NCI-H1092 treated with DMSO at 0.1 percent for 48 hours (cell line): ENCODE results near the gene TIMP1.
"Not testable (repeated sequence)": the region's sequence is repeated elsewhere in the genome, so short reads cannot be mapped to it uniquely, and the experiment has no call there.

Experiments used
- DNase-seq: peaks from one replicate; lab custom pipeline; 2025; lab: John Stamatoyannopoulos, UW

TIMP1 gene

GRCh38 chrX:47603125-47603524, 20.9 kb downstream of the TIMP1 start:
- DNase-seq: not testable (repeated sequence)

GRCh38 chrX:47605024-47605423, 22.8 kb downstream of the TIMP1 start:
- no peak for DNase-seq

DNA sequence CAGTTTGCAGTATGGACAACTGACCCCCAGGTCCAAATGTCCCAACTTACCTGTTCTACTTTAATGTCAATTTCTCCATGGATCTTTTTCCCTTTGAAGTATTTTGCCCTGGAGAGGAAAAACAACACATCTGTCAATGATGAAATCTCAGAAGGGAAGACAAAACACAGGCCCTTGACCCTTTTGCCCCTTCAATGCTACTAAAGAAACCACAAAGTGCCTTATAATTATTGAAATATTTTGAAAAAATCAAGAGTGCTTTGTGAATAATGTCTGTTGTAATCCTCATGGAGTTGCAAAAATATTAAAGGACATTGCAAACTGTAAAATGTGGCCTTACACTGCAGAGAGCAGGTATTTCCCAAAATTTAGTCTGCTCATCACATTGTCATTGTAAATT, 24.9 kb downstream of the TIMP1 start:
- DNase-seq: no peak

DNA sequence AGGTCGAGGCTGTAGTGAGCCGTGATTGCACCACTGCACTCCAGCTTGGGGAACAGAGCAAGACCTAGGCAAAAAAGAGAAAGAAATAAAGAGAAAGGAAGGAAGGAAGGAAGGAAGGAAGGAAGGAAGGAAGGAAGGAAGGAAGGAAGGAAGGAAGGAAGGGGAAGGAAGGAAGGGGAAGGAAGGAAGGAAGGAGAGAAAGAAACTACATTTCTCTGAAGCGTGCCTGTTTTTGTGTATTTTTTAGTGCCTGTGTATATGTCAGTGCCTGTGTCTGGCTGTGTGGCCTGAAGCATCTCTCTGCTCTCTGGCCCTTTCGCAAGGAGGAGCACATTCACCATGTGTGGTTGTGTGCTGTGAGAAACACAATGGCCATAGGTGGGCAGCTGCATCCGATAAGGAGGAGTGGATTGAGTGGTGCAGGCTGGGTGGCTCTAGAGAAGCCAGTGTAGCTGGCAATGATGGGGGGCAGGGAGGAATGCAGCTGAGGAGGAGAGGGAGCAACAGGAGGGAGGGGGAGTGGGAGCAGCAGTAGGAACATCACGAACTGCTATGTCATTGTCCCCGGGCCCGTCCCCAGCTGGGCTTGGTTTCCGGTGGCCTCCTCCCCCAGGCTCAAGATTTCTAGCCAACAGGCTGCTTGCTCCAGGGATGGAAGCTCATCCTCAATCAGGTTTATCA, 26.0 kb downstream of the TIMP1 start:
- no peak for DNase-seq

GRCh38 chrX:47610511-47610910, 28.3 kb downstream of the TIMP1 start:
- DNase-seq: no peak

DNA sequence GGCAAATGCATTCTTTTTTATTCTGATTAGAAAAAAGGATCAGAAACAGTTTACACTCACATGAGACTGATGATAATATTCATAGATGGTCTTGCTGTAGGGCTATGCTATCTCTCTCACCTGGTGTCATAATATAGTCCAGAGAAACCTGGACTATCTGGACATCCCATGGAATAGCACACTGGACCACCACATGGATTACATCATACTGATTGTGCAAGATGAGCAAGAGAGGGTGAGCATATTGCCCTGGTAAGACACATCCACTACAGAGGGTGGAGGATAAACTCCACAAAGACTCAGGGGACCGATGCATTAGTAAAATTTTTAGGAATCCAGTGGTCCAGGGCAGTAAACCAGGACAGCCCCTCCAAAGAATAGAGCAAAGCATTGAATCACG, 29.3 kb downstream of the TIMP1 start:
- no peak for DNase-seq

GRCh38 chrX:47611926-47612325, 29.7 kb downstream of the TIMP1 start:
- no peak for DNase-seq

GRCh38 chrX:47612418-47612817, 30.2 kb downstream of the TIMP1 start:
- DNase-seq: peak; percentile 8

GRCh38 chrX:47613082-47613481, 30.8 kb downstream of the TIMP1 start:
- no peak for DNase-seq

DNA sequence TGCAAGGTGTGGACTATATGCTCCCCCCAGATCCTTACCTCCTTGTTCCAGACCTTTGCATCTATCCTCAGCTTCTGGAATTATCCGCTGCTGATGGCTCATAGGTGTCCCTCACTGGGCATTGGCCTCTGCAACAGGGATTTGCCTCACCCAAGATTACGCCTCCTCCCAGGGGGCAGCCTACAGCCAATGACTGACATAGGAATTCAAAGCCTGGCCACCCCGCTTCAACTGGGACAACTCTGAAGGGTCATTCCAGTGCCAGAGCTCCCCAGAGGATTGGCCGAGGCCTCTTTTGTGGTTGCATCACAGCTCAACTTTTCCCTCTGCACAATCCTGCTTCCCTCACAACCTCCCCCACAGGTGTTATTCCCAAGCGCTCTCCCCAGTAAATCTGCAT, 32.4 kb downstream of the TIMP1 start:
- no peak for DNase-seq

GRCh38 chrX:47618923-47619485, 36.8 kb downstream of the TIMP1 start:
- no peak for DNase-seq

- peak; percentile 90 for DNase-seq
Measured at GRCh38 chrX:47619486-47620302, 37.5 kb downstream of the TIMP1 start, which contains the start of gene SYN1. TSS of gene SYN1 (minus strand) at chrX:47619857. CDS start at chrX:47619728, 129 bp downstream.

- no peak for DNase-seq
Measured at GRCh38 chrX:47620303-47620685, 38.1 kb downstream of the TIMP1 start.

GRCh38 chrX:47621851-47622250, 39.6 kb downstream of the TIMP1 start:
- no peak for DNase-seq

DNA sequence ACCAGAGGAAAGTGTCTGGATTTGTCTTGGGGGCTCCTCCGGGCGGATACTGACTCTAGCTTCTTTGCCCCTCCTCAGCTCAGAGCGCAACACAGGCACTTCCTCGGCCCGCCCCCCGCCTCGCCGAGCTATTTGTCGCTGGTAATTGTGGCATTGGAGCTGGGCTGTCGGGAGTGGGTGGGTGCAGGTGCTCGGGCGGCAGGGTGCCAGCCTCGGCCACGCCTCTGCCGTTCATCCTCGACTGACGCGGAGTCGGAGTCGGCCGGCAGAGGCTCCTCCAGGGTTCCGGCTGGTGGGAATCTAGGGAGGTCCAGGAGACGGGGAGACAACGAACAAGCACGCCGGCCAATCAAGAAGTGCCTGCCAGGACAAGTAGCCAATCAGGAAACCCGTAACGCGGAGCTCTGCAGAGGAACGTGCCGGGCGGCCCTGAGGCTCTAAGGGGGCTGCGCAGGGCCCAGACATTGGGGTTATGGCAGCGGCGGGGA, 41.3 kb downstream of the TIMP1 start:
- DNase-seq: peak; percentile 86

- DNase-seq: no peak
Measured at GRCh38 chrX:47625365-47625764, 43.1 kb downstream of the TIMP1 start.

DNA sequence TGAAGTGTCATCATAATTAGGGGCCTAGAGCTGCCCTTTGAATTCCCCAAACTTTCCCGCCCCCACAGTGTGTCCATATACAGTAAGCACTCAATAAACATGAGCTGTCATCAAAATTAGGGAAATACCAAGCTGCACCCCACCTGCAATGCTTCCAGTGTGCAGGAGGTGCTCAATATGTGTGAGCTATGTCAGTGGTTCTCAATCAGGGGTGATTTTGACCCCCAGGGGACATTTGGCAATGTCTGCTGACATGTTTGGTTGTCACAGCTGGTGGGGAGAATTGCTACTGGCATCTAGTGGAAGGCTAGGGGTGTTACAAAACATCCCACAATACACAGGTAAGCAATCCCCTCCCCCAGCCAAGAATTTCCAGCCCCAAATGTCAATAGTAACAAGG, 46.7 kb downstream of the TIMP1 start:
- no peak for DNase-seq

GRCh38 chrX:47629419-47630200, 47.4 kb downstream of the TIMP1 start, which contains the start of gene CFP:
TSS of gene CFP (minus strand) at chrX:47629930. CDS start at chrX:47629844, 86 bp downstream.
- no peak for DNase-seq

DNA sequence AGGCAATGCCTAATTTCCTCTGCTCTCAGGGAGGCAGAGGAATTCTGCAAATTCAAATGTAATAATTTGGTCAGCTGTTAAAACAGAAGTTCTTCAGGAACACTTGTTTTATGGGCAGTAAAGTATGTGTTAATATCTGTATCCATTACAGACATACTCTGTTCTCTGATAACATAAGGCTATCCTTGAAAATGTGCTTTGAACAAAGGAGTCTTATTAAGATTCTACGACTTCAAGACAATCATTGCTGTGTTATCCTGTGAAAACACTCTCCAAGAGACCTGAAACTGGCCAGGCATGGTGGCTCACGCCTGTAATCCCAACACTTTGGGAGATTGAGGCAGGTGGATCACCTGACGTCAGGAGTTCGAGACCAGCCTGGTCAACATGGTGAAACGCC, 49.4 kb downstream of the TIMP1 start:
- no peak for DNase-seq

DNA sequence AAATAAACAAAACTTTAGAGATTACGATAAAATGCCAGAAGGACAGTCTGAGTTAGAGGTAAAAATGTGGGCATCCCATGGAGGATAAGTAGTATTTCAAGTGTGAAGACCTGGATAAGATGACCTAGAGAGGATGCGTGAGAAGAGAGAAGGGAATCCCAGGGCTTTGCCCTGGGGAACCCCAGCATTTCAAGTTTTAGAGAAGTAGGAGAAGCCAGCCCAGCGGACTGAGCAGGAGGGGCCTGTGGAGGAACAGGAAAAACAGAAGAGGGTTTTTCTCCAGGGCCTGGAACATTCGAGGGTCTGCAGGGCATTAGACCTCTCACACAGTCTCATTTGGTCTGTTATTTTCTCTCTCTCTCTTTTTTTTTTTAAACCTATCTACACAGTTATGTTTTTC, 50.4 kb downstream of the TIMP1 start:
- DNase-seq: no peak

DNA sequence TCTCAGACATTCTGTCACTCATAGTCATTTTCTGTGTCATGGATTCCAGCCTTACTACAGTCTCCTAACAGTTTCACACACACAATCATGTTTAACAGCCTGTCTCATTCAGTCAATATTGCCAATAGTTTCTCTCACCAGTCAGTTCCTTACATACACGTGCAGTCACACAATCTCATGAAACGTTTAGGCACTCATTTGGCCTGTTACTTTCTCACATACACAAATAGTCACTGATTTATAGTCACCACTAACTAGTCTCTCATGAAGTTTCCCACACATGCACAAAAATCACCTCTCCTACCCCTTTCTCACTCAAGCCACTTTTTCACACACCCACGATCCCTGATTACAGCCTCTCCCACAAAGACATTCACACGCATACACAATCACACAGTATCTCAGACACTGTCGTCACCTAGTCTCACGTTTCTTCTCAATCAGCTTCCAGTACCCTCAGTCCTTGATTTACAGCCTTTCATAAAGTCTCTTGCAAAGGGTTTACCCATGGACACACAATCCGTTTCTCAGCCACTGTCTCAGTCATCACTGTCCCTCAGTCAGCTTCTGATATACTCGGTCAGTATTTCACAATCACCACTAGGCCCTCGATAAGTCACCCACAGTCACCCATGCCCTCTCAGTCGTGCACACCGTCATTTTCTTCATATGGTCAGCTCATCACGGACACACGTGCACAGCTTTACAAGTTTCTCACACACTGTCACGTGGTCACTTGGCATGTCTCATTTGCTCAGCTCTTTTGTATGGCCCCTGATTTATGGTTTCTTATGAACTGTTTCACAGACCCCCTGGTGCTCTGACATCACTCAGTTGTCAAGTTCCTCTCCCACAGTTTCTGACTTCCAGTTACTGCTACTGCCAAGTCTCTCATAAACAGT, 51.7 kb downstream of the TIMP1 start:
- DNase-seq: no peak
